Muscle of back (tissue), 11 donors: ENCODE measurements around the gene REEP1. TPM values are rescaled to one million over a fixed set of nuclear protein-coding genes. Genes with fewer than 3 reads are reported as not detected.
"Not testable (repeated sequence)": the region's sequence is repeated elsewhere in the genome, so short reads cannot be mapped to it uniquely, and the experiment has no call there.

Source experiments
- DNase-seq, 3 donors: peaks; one replicate each; pipeline versions ENCODE4 v3.0.0 to v3.0.0-alpha.2; 2013
- polyA plus RNA-seq, 10 donors: library from polyadenylated mRNA; unstranded; fragments of 120-200 nt; gene quantifications; one replicate each; pipeline ENCODE4 v1.2.1, GENCODE V29; 2013; ENCODE audit not compliant: insufficient read length in 10 of 10

The REEP1 gene
- polyA plus RNA-seq, 10 donors: 38.8 to 84.8 (median 46.1) TPM

GRCh38 chr2:86347401-86347800 is 10.0 kb upstream of the REEP1 start:
- no peak for DNase-seq

- not testable (repeated sequence) for DNase-seq
Measured at GRCh38 chr2:86345783-86346370, 8.5 kb upstream of the REEP1 start.

- DNase-seq: no peak
Measured at GRCh38 chr2:86344404-86344803, 7.0 kb upstream of the REEP1 start.

- no peak for DNase-seq
Measured at GRCh38 chr2:86342488-86342887, 5.1 kb upstream of the REEP1 start.

- DNase-seq: no peak
Measured at GRCh38 chr2:86341470-86341869, 4.0 kb upstream of the REEP1 start.

GRCh38 chr2:86338778-86339295 is 1.4 kb upstream of the REEP1 start:
- no peak for DNase-seq

GRCh38 chr2:86336675-86337243 is 667 bp downstream of the REEP1 start:
- DNase-seq: peak in 1 of 3 donors; percentile 42

GRCh38 chr2:86335865-86336674 is 1.4 kb downstream of the REEP1 start:
- no peak for DNase-seq

GRCh38 chr2:86333378-86333777 is 4.0 kb downstream of the REEP1 start:
- DNase-seq: no peak

- no peak for DNase-seq
Measured at GRCh38 chr2:86332654-86333053, 4.8 kb downstream of the REEP1 start.

GRCh38 chr2:86331384-86331783 is 6.0 kb downstream of the REEP1 start:
- no peak for DNase-seq

GRCh38 chr2:86330001-86330400 is 7.4 kb downstream of the REEP1 start:
- DNase-seq: no peak

GRCh38 chr2:86323273-86324021 is 14.0 kb downstream of the REEP1 start:
- no peak for DNase-seq

GRCh38 chr2:86319700-86320580 is 17.5 kb downstream of the REEP1 start:
- no peak for DNase-seq

GRCh38 chr2:86315084-86315483 is 22.3 kb downstream of the REEP1 start:
- DNase-seq: no peak

GRCh38 chr2:86314125-86314524 is 23.3 kb downstream of the REEP1 start:
- no peak for DNase-seq

- no peak for DNase-seq
Measured at GRCh38 chr2:86313341-86313740, 24.1 kb downstream of the REEP1 start.

GRCh38 chr2:86311879-86312278 is 25.5 kb downstream of the REEP1 start:
- no peak for DNase-seq

- no peak for DNase-seq
Measured at GRCh38 chr2:86309966-86310365, 27.5 kb downstream of the REEP1 start.

GRCh38 chr2:86308984-86309695 is 28.3 kb downstream of the REEP1 start:
- no peak for DNase-seq
